ENCODE measurements around the gene ACTR2.
"Not testable (repeated sequence)": the region's sequence is repeated elsewhere in the genome, so short reads cannot be mapped to it uniquely, and the experiment has no call there.

ACTR2 gene

DNA sequence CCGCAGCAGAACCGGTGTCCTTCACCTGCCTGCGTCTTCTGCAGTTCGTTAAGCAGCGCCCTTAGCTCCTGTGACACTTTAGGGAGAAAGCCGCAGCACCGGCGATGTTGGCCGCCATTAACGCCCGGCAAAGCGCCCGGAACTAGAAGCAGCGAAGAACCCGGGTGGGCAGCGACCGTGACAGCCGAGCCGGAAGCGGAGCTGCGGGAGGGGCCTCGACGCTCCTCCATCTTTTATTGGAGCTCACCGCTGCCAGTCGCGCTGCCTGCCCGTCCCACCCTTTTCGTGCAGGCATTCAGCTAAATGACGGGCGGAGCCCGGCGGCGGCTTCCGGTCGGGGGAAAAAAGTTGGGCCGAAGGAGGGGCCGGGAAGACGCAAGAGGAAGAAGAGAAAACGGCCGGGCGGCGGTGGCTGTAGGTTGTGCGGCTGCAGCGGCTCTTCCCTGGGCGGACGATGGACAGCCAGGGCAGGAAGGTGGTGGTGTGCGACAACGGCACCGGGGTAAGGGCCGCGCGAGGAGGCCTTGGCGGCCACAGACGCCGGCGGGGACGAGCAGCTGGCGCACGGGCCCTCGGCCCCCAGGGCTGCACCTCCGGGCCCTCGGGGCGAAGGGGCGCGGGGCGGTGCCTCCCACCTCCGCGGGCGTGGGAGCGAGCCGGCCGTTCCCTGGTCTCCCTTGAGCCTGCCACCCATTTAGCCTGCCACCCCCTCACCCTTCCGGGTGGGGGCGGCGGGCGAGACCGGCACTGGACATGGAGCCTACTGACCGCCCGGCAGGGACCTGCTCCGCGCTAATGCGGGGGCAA is at the start of gene ACTR2:
ACTR2 (plus strand) TSS at position 376 of the 807 bp plus-strand sequence; CDS start at position 455, 79 bp downstream.
- DNase-seq (ENCODE audit: low spot score) = peak; percentile 97

DNA sequence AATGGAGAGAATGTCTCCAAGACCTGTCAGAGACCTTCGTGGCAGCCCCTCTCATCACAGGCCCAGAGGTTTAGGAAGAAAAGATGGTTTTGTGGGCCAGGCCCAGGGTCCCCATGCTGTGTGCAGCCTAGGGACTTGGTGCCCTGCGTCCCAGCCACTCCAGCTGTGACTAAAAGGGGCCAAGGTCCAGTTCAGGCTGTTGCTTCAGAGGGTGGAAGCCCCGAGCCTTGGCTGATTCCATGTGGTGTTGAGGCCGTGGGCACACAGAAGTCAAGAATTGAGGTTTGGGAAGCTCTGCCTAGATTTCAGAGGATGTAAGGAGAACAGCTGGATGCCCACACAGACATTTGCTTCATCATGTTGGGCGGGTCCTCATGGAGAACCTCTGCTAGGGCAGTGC is 45.1 kb upstream of the ACTR2 start:
- DNase-seq (ENCODE audit: low spot score) = no peak

- DNase-seq (ENCODE audit: low spot score) = not testable (repeated sequence)
Observed at GRCh38 chr2:65183406-65183805, 44.2 kb upstream of the ACTR2 start.

DNA sequence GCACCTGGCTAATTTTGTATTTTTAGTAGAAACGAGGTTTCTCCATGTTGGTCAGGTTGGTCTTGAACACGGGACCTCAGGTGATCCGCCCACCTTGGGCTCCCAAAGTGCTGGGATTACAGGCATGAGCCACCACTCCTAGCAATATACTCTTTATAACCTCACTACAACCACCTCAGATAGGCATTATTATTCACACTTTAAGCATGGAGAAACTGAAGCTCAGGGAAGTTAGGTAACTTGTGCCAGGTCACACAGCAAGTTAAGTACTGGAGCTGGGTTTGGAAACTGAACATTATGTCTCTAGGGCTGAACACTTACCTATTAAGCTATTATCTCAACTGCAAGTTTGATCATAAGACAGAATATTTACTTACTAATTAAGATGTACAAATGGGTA is 42.6 kb upstream of the ACTR2 start:
- no peak for DNase-seq (ENCODE audit: low spot score)

DNA sequence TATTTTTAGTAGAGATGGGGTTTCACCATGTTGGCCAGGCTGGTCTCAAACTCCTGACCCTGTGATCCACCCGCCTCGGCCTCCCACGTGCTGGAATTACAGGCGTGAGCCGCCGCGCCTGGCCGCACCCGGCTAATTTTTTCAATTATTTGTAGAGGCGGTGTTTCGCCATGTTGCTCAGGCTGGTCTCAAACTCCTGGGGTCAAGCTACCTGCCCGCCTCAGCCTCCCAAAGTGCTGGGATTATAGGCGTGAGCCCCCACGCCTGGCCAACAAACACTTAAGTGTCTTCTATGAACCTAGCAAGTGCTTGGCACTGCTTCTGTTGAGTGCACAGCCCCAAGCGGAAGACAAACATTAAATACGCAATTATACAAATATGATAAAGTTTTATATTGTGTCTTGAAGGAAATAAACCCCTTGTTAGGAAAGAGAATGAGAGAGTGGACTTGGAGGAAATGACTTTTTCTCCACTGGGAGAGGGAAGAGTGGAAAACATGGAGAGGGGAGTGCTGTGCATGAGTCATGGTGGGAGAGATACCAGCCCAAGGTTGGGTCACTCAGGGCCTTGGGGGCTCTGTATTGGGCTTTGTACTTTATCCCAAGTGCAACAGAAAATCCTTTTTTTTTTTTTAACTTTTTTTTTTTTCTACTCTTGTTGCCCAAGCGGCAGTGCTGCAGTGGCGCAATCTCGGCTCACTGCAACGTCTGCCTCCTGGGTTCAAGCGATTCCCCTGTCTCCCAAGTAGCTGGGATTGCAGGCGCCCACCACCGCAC is 41.4 kb upstream of the ACTR2 start:
- DNase-seq (ENCODE audit: low spot score) = peak; percentile 49

DNA sequence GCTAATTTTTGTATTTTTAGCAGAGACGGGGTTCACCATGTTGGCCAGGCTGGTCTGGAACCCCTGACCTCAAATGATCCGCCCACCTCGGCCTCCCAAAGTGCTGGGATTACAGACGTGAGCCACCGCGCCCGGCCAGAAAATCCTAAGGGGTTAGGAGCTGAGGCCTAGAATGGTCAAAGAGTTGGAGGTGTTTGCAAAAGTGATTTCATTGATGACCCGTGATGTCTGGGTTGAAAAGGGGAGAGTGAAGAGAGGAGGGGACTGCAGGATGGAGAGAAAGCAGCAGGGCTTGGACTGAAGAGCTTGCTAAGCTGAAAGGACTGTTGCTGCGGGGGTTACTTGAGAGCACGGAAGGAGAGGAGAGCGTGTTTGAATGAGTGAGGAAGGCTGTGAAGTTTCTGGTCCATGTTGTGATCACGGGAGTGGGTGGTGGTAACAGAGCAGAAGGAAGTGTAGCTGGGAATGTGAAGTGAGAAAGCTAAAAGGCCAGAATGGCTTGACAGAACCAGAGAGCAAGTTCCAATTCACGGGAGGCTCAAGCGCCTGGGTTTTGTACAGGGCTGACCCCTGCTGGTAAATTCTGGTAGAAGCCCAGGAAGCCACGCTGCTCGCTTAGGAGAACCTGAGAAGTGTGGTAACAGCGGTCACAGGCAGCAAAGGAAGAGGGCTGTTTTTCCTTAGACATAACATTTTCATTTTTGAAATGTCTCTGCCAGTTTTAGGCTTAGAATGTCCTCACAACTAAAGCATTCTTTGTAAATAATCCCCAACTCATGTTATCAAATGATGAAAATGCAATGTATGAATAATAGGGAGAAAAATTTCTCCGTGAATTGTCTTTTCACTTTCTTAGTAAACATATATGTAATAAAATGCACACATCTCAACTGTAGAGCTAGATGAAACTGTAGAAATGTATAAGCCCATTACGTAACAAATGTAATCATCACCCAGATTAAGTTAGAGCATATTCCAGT is 40.5 kb upstream of the ACTR2 start:
- DNase-seq (ENCODE audit: low spot score) = peak; percentile 78

- no peak for DNase-seq (ENCODE audit: low spot score)
Observed at GRCh38 chr2:65193446-65193845, 34.2 kb upstream of the ACTR2 start.

GRCh38 chr2:65198737-65199136 is 28.9 kb upstream of the ACTR2 start:
- DNase-seq (ENCODE audit: low spot score) = no peak

- DNase-seq (ENCODE audit: low spot score) = no peak
Observed at GRCh38 chr2:65199166-65199565, 28.5 kb upstream of the ACTR2 start.

DNA sequence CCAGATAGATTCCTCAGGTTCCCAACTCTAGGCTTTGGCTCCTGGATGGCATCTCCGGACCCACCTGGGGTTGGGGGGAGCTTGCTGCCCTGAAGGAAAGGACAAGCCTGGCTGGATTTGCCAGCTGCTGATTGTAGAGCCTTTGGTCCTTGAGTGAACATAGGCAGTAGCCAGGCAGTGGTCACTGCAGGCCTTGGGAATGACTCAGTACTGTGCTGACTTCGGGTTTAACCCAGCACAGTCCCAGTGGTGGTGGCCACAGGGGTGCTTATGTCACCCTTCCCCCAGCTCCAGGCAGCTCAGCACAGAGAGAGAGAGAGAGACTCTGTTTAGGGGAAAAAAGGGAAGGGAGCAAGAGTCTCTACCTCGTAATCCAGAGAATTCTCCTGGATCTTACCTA is 27.7 kb upstream of the ACTR2 start:
- no peak for DNase-seq (ENCODE audit: low spot score)

- no peak for DNase-seq (ENCODE audit: low spot score)
Observed at GRCh38 chr2:65204461-65205210, 23.0 kb upstream of the ACTR2 start.

DNA sequence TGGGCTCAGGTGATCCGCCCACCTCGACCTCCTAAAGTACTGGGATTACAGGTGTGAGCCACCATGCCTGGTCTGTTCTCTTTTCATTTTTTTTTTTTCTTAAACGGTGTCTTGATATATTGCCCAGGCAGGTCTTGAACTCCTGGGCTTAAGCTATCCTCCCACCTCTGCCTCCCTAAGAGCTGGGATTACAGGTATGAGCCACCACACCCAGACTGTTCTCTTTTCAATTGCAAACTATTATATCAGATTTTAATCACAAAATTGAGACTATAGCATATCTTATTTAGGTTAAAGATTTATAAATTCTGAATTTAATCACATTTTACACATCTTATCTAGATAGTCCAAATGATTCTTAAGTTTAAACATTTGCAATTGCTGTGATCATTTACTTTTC is 15.5 kb upstream of the ACTR2 start:
- DNase-seq (ENCODE audit: low spot score) = no peak

- DNase-seq (ENCODE audit: low spot score) = no peak
Observed at GRCh38 chr2:65212619-65213018, 15.0 kb upstream of the ACTR2 start.

DNA sequence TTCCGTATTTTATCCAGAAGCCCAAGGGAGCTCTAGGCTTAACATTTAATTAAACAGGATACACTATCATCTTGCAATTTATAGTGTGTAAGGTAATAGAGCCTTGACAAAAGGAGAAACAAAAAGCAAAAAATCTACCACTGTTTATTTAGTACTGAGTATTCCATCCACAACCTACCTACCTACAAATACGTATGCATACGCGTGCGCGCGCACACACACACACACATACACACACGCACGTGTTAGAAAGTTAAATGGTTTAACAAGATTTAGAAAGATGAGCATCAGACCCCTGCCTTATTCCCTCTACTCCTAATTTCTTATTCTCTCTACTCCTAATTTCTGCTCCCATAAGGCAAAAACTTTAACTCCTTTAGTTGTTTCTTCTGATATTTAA is 14.6 kb upstream of the ACTR2 start:
- no peak for DNase-seq (ENCODE audit: low spot score)

GRCh38 chr2:65214361-65214760 is 13.3 kb upstream of the ACTR2 start:
- DNase-seq (ENCODE audit: low spot score) = no peak

DNA sequence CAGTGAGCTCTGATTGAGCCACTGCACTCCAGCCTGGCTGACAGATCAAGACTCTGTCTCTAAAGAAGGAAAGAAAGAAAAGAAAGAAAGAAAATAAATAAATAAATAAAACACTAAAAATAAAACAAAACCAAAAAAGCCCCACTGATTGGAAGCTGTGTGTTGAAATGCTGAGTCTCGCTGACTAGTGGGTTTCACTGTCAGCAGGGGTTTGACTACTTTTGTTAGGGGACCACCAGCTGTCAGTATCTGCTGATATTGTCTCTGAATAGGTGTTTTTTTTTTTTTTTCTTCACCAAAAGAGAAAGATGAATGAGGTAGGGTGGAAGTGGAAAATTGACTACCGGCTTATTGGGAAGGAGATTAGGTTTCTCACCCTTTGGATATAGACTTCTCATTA is 12.8 kb upstream of the ACTR2 start:
- DNase-seq (ENCODE audit: low spot score) = no peak

- DNase-seq (ENCODE audit: low spot score) = no peak
Observed at GRCh38 chr2:65215946-65216345, 11.7 kb upstream of the ACTR2 start.

DNA sequence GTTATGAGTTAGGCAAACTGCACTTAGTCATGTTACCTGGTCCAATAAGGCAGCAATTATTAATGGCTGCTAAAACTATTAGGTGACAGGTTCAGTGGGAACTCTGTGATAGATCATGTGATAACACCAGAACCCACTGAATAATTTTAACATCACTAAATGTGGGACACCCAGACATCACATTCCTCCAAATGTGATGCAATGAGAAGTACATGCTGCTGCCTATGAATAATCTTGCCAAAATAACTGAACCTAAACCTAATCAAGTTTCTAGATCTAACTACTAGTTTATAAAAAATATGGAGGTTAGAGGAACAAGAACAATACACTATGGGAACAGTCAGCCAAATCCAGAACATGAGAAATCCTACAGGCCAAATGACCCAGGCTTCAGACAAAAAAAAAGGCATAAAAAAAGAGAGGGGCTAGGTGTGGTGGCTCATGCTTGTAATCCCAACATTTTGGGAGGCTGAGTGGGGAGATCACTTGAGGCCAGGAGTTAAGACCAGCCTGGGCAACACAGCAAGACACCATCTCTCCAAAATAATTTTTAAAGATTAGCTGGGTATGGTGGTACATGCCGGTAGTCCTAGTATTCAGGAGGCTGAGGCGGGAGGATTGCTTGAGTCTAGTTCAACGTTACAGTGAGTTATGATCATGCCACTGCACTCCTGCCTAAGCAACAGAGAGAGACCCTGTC is 7.0 kb upstream of the ACTR2 start:
- no peak for DNase-seq (ENCODE audit: low spot score)

DNA sequence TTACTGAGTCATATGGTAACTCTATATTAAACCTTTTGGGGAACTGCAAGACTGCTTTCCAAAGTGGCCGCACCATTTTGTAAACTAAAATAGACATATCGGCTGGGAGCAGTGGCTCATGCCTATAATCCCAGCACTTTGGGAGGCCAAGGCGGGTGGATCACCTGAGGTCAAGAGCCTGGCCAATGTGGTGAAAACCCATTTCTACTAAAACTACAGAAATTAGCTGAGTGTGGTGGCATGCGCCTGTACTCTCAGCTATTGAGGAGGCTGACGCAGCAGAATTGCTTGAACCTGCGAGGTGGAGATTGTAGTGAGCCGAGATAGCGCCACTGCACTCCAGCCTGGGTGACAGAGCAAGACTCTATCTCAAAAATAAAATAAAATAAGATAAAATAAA is 6.4 kb upstream of the ACTR2 start:
- DNase-seq (ENCODE audit: low spot score) = not testable (repeated sequence)

DNA sequence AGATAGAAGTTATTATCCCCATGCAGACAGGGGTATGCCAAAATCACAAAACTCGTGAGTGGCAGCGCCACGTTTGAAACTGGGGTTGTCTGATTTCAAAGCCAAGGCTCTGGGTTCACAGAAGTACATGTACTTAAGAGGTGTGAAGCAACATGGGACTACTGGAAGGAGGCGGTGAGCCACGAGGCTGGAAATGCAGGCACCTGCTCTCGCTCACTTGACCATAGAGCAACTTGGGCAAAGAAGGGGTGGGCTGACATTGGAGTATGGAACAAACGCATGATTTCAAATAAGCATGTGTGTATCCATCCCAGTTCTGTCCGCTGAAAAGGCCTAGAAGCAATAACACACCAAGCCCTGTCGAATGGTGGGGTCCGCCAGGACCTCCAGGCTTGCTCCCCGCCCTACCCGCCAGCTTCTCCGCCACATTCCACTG is 593 bp upstream of the ACTR2 start:
- no peak for DNase-seq (ENCODE audit: low spot score)

GRCh38 chr2:65228263-65228750 is 676 bp downstream of the ACTR2 start:
- DNase-seq (ENCODE audit: low spot score) = peak; percentile 16

Measured in HuH-7 (cell line).